Panc1 (cell line): ENCODE results near the gene CNOT4.

Experiments used
- CTCF ChIP-seq: fragments of 450-650 bp; IDR thresholded peaks from 2 replicates; pipeline ENCODE4 v1.5.1; 2017; ENCODE audit warnings: mild to moderate bottlenecking
- POLR2AphosphoS5 ChIP-seq: IDR thresholded peaks from 2 replicates; pipeline ENCODE4 v1.6.1; 2012; ENCODE audit warnings: mild to moderate bottlenecking, low read depth, low read length, moderate library complexity
- TCF7L2 ChIP-seq: IDR thresholded peaks from 2 replicates; pipeline ENCODE4 v1.6.1; 2011; ENCODE audit warnings: mild to moderate bottlenecking, low read depth, low read length, inconsistent platforms

DNA sequence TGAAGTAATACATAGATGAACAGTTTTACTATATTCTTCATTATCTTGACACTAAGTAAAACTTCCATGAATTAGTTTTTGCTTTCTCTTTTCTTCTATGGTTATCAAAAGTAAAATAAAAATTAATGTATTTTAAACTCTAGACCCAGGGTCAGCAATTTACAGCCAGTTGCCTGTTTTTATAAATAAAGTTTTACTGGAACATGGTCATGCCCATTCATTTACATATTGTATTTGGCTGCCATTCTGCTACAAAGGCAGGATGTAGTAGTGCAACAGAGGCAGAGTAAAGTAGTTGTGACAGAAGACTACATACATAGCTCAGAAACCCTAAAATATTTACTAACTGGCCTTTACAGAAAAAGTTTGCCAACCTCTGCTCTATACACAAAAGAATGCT lies 98.8 kb downstream of the CNOT4 start:
- TF ChIP-seq CTCF (no peak), POLR2AphosphoS5 (no peak), TCF7L2 (no peak)
